HG03135 (cell line): ENCODE data around the gene TFB1M.
A peak's percentile ranks its signal among the peaks of the same experiment; 100 is the strongest.
"Not testable (repeated sequence)": the region's sequence is repeated elsewhere in the genome, so short reads cannot be mapped to it uniquely, and the experiment has no call there.

Experiments
- ATAC-seq: cut with Tn5 transposase; IDR thresholded peaks from one replicate; pipeline ENCODE4 v1.9.1; 2021; ENCODE audit warnings: mild to moderate bottlenecking, moderate library complexity; ENCODE audit not compliant: unreplicated experiment

TFB1M gene

GRCh38 chr6:155245193-155245592 is 69.1 kb downstream of the TFB1M start:
- no peak for ATAC-seq

- ATAC-seq = no peak
Measured at GRCh38 chr6:155244434-155244833, 69.8 kb downstream of the TFB1M start.

- ATAC-seq = no peak
Measured at GRCh38 chr6:155241966-155242365, 72.3 kb downstream of the TFB1M start.

GRCh38 chr6:155240905-155241600 is 73.2 kb downstream of the TFB1M start:
- ATAC-seq = no peak

GRCh38 chr6:155237613-155238012 is 76.7 kb downstream of the TFB1M start:
- no peak for ATAC-seq

GRCh38 chr6:155235087-155235486 is 79.2 kb downstream of the TFB1M start:
- ATAC-seq = no peak

GRCh38 chr6:155234687-155235086 is 79.6 kb downstream of the TFB1M start:
- no peak for ATAC-seq

GRCh38 chr6:155234167-155234566 is 80.1 kb downstream of the TFB1M start:
- ATAC-seq = no peak

GRCh38 chr6:155232848-155233247 is 81.4 kb downstream of the TFB1M start:
- ATAC-seq = no peak

- ATAC-seq = not testable (repeated sequence)
Measured at GRCh38 chr6:155230975-155231374, 83.3 kb downstream of the TFB1M start.

- no peak for ATAC-seq
Measured at GRCh38 chr6:155228546-155229166, 85.6 kb downstream of the TFB1M start.

- ATAC-seq = no peak
Measured at GRCh38 chr6:155227046-155227445, 87.2 kb downstream of the TFB1M start.

GRCh38 chr6:155224618-155225017 is 89.7 kb downstream of the TFB1M start:
- ATAC-seq = no peak

GRCh38 chr6:155223646-155224451 is 90.4 kb downstream of the TFB1M start:
- peak; percentile 97 for ATAC-seq

- no peak for ATAC-seq
Measured at GRCh38 chr6:155222506-155222905, 91.8 kb downstream of the TFB1M start.

- ATAC-seq = no peak
Measured at GRCh38 chr6:155221086-155221485, 93.2 kb downstream of the TFB1M start.

GRCh38 chr6:155219858-155220301 is 94.4 kb downstream of the TFB1M start:
- ATAC-seq = no peak

GRCh38 chr6:155219299-155219698 is 95.0 kb downstream of the TFB1M start:
- no peak for ATAC-seq

GRCh38 chr6:155218711-155219110 is 95.6 kb downstream of the TFB1M start:
- not testable (repeated sequence) for ATAC-seq

- no peak for ATAC-seq
Measured at GRCh38 chr6:155216312-155217046, 97.8 kb downstream of the TFB1M start.

GRCh38 chr6:155215906-155216305 is 98.4 kb downstream of the TFB1M start:
- ATAC-seq = no peak
